Chondrocyte (in vitro differentiated cells): ENCODE results near the gene OXNAD1. TPM values are rescaled to one million over a fixed set of nuclear protein-coding genes. Genes with fewer than 3 reads are reported as not detected.

Experiments
- DNase-seq: peaks from one replicate; pipeline ENCODE4 v3.0.0; 2021; ENCODE audit warnings: mixed read lengths, low spot score
- H3K27ac Mint-ChIP-seq: one replicate; pipeline ENCODE4 v1.8.0; 2021; ENCODE audit warnings: mild to moderate bottlenecking, moderate library complexity, mixed read lengths; ENCODE audit not compliant: unreplicated experiment
- H3K27me3 Mint-ChIP-seq: 2 replicates; pipeline ENCODE4 v1.8.0; 2021; ENCODE audit warnings: low read depth, mixed read lengths
- H3K36me3 Mint-ChIP-seq: 2 replicates; pipeline ENCODE4 v1.8.0; 2021; ENCODE audit warnings: low read depth, mixed read lengths
- H3K4me1 Mint-ChIP-seq: 2 replicates; pipeline ENCODE4 v1.8.0; 2021; ENCODE audit warnings: low read depth, mild to moderate bottlenecking, mixed read lengths
- H3K4me3 Mint-ChIP-seq: one replicate; pipeline ENCODE4 v1.8.0; 2021; ENCODE audit warnings: mild to moderate bottlenecking, moderate library complexity, mixed read lengths; ENCODE audit not compliant: unreplicated experiment
- H3K9me3 Mint-ChIP-seq: 2 replicates; pipeline ENCODE4 v1.8.0; 2021; ENCODE audit warnings: low read depth, mixed read lengths
- CTCF ChIP-seq: fragments of 200-600 bp; sonication (generic); IDR thresholded peaks from 2 replicates; pipeline ENCODE4 v1.5.0; 2021; ENCODE audit warnings: antibody characterized with exemption, mild to moderate bottlenecking, moderate library complexity
- total RNA-seq: library from RNA; stranded (reverse); gene quantifications from 3 replicates; pipeline ENCODE4 v1.2.1, GENCODE V29; 2021

The OXNAD1 gene
- total RNA-seq, 1 donor from 2014 or later: 6.7 TPM

DNA sequence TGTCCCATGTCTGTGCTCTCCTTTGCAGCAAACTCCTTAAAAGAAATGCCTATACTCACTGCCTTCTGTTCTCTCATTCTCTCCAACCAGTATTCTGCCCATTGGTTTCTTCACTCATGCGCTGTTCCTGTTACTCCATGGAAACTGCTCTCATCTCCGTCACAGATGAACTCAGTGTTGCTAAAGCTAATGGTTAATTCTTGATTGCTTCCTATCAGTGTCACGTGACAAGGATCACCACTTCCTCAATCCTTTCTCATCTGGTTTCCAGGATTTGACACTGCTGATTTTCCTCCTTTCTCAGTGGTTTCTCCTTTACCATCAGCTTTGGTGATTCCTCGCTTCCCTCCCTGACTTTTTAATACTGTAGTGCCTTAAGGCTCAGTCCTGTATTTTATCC lies 2.8 kb upstream of the OXNAD1 start:
- DNase-seq: no peak
- Mint-ChIP-seq H3K27ac (no peak overlapping the region), H3K4me3 (no peak overlapping the region), H3K4me1 (peaks cover 21% of the 10 kb centered on the region), H3K27me3 (no peaks in the 10 kb centered on the region), H3K36me3 (peaks cover 4% of the 10 kb centered on the region), H3K9me3 (no peaks in the 10 kb centered on the region)
- TF ChIP-seq CTCF: no peak

DNA sequence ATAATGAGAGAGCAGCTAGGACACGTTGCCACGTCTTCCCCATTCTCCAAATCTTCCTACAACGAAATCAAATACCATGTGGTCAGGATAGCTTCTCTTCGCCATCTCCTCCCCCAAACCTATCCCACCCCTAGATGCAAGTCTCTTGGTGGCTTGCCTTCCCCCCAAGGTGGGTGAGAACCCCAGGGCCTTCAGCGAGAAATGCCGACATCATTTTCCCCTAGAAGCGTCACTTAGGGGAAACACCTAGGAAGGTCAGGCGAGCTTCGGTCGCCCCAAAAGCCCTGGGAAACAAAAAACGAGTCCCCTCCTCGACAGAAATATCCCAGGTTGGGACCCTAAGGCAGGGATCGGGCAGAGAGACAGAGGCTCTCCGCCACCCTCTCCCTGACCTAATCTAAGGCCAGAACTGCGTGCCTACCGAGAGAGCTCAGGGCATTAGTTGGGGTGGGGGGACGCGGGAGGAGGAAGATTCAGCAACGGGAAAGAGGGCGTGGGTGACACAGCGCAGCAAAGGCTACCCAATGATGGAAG lies 771 bp upstream of the OXNAD1 start:
- H3K9me3 Mint-ChIP-seq: no peaks in the 10 kb centered on the region
- no peaks in the 10 kb centered on the region for H3K27me3 Mint-ChIP-seq
- peaks cover 33% of the 10 kb centered on the region for H3K4me1 Mint-ChIP-seq
- H3K4me3 Mint-ChIP-seq: peak overlapping the region; percentile 88
- H3K27ac Mint-ChIP-seq: peak overlapping the region; percentile 99
- H3K36me3 Mint-ChIP-seq: peaks cover 2% of the 10 kb centered on the region
- no peak for TF ChIP-seq CTCF
- no peak for DNase-seq

- no peaks in the 10 kb centered on the region for H3K9me3 Mint-ChIP-seq
- TF ChIP-seq CTCF: no peak
Observed at GRCh38 chr3:16265455-16265786, 409 bp downstream of the OXNAD1 start.

GRCh38 chr3:16266714-16267113 lies 1.7 kb downstream of the OXNAD1 start:
- peaks cover 33% of the 10 kb centered on the region for H3K4me1 Mint-ChIP-seq
- no peak overlapping the region for H3K27ac Mint-ChIP-seq
- no peaks in the 10 kb centered on the region for H3K9me3 Mint-ChIP-seq
- no peak for TF ChIP-seq CTCF
- H3K27me3 Mint-ChIP-seq: no peaks in the 10 kb centered on the region
- no peak for DNase-seq
- no peak overlapping the region for H3K4me3 Mint-ChIP-seq
- peaks cover 3% of the 10 kb centered on the region for H3K36me3 Mint-ChIP-seq

More at GRCh38 chr3:16265455-16265786, 409 bp downstream of the OXNAD1 start:
- DNase-seq: no peak
- peak overlapping the region; percentile 88 for H3K4me3 Mint-ChIP-seq
- no peaks in the 10 kb centered on the region for H3K27me3 Mint-ChIP-seq
- H3K4me1 Mint-ChIP-seq: peaks cover 33% of the 10 kb centered on the region
- peak overlapping the region; percentile 99 for H3K27ac Mint-ChIP-seq
- no peaks in the 10 kb centered on the region for H3K36me3 Mint-ChIP-seq

GRCh38 chr3:16270855-16271254 lies 5.8 kb downstream of the OXNAD1 start:
- Mint-ChIP-seq H3K4me1 (peaks cover 25% of the 10 kb centered on the region), H3K27ac (no peak overlapping the region), H3K36me3 (peaks cover 9% of the 10 kb centered on the region), H3K27me3 (no peaks in the 10 kb centered on the region), H3K9me3 (no peaks in the 10 kb centered on the region), H3K4me3 (no peak overlapping the region)
- no peak for TF ChIP-seq CTCF
- DNase-seq: no peak
